GM12865 (cell line): ENCODE data around the gene L1CAM.

Source experiments
- DNase-seq: peaks from one replicate; pipeline ENCODE4 v3.0.0; 2010; ENCODE audit warnings: low read depth
- H3K4me3 ChIP-seq: 2 replicates; pipeline ENCODE4 v1.5.1; 2011; ENCODE audit warnings: mild to moderate bottlenecking, low read depth, low read length, control low read depth
- TF ChIP-seq, protein P1 (sequence below): IDR thresholded peaks from 2 replicates; pipeline ENCODE4 v1.5.1; 2011; ENCODE audit warnings: low read length, control low read depth, low read depth, inconsistent platforms; ENCODE audit not compliant: insufficient read depth; ENCODE audit errors: missing control alignments

Gene L1CAM

DNA sequence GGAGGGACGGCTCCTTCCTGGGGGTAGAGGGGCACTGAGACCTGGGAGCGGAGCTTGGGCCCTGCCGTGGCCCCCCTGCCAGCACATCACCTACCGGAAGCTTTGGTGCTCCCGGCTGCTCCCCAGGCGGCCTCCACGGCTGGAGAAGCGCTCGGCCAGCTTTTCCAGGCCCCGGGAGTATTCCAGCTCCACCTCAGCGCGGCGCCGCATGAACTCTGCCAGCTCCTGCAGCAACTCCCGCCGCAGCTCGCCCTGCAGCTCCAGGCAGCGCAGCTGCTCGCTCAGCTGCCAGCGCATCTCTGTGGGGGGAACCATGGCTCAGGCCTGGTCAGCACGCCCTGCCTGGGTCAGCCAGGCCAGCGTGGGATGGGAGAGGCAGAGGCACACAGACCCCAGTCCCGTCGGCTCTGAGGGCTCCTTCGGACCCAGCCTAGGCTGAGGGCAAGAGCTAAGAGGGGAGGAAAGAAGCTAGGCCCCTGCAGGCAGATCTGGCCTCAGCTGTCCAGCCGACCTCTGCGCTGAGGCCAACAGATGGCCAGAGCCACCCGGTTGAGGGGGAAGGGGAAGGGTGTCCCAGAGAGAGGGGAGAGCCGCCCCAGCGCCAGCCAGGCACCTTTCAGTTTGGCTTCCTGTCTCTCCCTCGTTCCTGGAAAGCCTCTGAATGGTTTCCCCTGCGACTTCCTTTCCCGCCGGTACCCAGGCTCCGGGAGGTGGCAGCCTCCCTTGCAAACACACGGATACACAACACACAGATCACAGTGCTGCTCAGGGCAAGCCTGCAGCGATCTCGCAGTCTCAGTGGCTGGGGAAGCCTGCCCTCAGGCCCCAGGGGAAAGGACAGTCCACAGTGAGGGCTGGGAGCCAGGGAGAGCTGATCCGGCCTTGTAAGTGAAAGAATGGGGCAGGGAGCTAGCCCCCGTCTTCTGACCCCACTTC is 35.8 kb upstream of the L1CAM start:
- TF ChIP-seq, protein P1, sequence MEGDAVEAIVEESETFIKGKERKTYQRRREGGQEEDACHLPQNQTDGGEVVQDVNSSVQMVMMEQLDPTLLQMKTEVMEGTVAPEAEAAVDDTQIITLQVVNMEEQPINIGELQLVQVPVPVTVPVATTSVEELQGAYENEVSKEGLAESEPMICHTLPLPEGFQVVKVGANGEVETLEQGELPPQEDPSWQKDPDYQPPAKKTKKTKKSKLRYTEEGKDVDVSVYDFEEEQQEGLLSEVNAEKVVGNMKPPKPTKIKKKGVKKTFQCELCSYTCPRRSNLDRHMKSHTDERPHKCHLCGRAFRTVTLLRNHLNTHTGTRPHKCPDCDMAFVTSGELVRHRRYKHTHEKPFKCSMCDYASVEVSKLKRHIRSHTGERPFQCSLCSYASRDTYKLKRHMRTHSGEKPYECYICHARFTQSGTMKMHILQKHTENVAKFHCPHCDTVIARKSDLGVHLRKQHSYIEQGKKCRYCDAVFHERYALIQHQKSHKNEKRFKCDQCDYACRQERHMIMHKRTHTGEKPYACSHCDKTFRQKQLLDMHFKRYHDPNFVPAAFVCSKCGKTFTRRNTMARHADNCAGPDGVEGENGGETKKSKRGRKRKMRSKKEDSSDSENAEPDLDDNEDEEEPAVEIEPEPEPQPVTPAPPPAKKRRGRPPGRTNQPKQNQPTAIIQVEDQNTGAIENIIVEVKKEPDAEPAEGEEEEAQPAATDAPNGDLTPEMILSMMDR: no peak
- DNase-seq: no peak
- H3K4me3 ChIP-seq: no peak overlapping the region

DNA sequence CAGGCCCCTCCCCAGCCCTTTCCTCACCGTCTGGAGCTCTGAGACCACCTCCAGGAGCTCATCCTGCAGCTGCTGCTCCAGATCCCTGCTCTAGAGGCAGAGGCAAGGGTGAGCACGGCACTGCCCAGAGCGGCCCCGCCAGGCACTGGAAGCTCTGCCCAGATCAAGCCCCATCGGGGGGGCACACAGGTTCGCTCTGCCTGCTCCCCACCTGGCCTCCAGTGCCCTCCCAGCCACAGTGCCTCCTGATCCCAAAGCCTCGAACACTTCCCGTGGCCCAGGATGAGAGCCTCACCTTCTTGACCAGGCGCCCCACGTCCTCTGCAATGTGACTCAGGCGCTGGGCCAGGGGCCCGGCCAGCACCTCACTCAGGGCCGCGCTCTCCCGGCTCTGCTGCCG is 35.1 kb upstream of the L1CAM start:
- no peak overlapping the region for H3K4me3 ChIP-seq
- no peak for DNase-seq
- TF ChIP-seq, protein P1: no peak

DNA sequence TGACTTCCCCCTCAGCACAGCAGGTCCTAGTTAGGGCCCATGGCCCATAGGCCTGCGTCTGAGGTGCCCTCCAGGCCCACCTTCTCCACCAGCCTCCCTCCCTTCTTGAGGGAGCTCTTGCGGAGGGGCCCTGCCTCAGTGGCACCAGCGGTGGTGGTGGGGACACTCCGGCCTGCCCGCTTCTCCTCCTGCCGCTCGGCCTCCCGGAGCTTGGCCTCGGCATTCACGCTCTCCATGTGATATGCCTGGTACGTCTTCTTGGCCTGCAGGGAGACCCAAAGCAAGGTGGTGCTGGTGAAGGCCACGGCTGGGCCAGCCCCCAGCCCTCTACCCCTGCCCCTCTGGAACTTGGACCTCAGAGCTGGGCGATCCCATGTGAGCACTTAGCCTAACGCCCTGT is 34.6 kb upstream of the L1CAM start:
- DNase-seq: no peak
- H3K4me3 ChIP-seq: no peak overlapping the region
- TF ChIP-seq, protein P1: no peak

DNA sequence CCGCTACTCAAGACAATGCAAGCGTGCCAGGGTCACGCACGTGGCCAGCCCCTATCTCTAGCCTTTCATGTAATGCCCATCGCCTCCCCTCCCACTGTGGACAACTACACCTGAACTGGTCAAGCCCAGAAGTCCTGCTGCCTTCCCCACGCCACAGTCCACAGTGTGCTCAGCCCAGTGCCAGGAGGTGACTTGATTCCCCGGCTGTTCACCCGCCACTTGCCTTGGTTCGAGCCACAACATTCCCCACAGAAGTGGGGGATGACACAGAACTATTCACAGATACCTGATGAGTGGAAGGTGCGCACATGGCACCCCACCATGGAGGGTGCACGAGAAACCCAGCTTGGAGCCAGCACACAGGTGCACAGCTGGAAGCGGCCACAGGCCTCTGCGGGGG is 33.3 kb upstream of the L1CAM start:
- DNase-seq: no peak
- no peak overlapping the region for H3K4me3 ChIP-seq
- TF ChIP-seq, protein P1: no peak

DNA sequence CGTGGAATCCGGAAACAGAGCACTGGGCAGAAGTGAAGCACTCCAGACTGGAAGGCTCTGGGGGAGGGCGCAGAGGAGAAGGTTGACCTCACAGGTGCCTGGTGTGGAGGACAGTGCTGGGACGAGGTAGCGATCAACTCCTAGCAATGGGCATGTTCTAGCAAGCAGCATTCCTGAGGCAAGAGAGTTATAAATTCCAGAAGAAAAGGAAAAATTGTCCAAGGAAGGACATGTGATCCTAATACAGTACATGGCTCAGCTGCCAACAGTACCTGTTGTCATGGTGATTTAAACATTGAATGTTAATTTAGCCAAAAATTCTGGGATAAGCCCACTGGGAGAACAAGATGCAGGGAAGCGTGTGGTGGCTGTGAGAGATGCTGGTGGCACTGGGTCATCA is 31.9 kb upstream of the L1CAM start:
- no peak overlapping the region for H3K4me3 ChIP-seq
- DNase-seq: no peak
- TF ChIP-seq, protein P1: no peak

DNA sequence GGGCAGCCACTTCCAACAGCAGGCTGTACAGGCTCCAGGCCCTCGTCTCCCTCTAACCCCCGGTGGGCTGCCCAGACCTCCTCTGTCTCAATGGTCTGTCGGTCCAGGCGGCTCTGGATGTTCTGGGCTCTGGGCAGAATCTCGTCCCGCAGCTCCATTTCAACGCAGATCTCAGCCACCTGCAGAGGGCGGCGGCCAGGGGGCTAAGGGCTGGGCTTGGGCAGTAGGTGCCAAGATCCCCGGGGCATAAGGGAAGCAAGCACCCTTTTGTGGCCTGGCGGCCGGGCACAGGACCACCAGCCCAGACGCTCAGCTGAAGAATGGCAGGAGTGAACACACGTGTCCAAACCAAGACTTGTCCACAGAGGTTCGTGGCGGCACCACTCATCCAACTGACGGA is 27.7 kb upstream of the L1CAM start:
- no peak overlapping the region for H3K4me3 ChIP-seq
- TF ChIP-seq, protein P1: no peak
- no peak for DNase-seq

DNA sequence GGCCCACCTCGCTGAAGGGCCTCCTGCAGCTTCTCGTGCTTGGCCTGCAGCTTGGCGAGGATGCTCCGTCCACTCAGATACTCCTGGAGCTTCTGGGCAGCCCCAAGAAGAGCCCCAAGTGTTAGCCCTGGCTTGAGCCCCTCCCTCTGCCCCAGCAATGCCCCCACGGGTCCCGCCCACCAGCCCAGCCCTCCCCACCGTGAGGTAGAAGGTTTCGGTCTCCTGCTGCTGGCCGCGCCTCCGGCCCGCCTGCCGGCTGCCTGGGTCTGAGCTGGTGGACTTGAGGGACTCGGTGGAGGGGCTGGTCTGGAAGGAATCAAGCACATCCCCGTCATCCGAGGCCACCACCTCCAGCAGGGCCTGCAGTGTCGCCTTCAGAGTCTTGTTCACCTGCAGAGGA is 27.2 kb upstream of the L1CAM start:
- TF ChIP-seq, protein P1: no peak
- DNase-seq: no peak
- no peak overlapping the region for H3K4me3 ChIP-seq
